Subcutaneous abdominal adipose tissue (tissue), 5 donors: Measurements from ENCODE around the gene HSPB6.
A peak's percentile ranks its signal among the peaks of the same experiment; 100 is the strongest.

Source experiments
- H3K27ac ChIP-seq: one replicate; pipeline ENCODE4 v1.7.0; 2013; ENCODE audit warnings: low read depth, mild to moderate bottlenecking, inconsistent platforms, low read length, moderate library complexity
- H3K27me3 ChIP-seq, 5 donors: one replicate each; pipeline ENCODE4 v1.7.0; 2013; ENCODE audit warnings: low read length in 5 of 5, inconsistent platforms in 1 of 5; ENCODE audit not compliant: control insufficient read depth in 5 of 5, insufficient read depth in 4 of 5
- H3K36me3 ChIP-seq, 5 donors: one replicate each; pipeline ENCODE4 v1.7.0; 2013; ENCODE audit warnings: low read length in 5 of 5; ENCODE audit not compliant: control insufficient read depth in 5 of 5, insufficient read depth in 5 of 5
- H3K4me1 ChIP-seq, 5 donors: one replicate each; pipeline ENCODE4 v1.7.0; 2013; ENCODE audit warnings: low read length in 5 of 5, mild to moderate bottlenecking in 3 of 5, moderate library complexity in 1 of 5; ENCODE audit not compliant: control insufficient read depth in 5 of 5, insufficient read depth in 5 of 5
- H3K4me3 ChIP-seq, 5 donors: one replicate each; pipeline ENCODE4 v1.7.0; 2013; ENCODE audit warnings: low read length in 5 of 5, low read depth in 1 of 5
- H3K9ac ChIP-seq, 5 donors: one replicate each; pipeline ENCODE4 v1.7.0; 2013; ENCODE audit warnings: low read length in 5 of 5, mild to moderate bottlenecking in 4 of 5, moderate library complexity in 3 of 5
- H3K9me3 ChIP-seq, 5 donors: one replicate each; pipeline ENCODE4 v1.7.0; 2013; ENCODE audit warnings: low read length in 5 of 5; ENCODE audit not compliant: control insufficient read depth in 5 of 5
- donor health status: healthy.
- donor health status: healthy.
- donor health status: healthy.
- donor health status: healthy.
- donor health status: healthy.

Gene HSPB6

DNA sequence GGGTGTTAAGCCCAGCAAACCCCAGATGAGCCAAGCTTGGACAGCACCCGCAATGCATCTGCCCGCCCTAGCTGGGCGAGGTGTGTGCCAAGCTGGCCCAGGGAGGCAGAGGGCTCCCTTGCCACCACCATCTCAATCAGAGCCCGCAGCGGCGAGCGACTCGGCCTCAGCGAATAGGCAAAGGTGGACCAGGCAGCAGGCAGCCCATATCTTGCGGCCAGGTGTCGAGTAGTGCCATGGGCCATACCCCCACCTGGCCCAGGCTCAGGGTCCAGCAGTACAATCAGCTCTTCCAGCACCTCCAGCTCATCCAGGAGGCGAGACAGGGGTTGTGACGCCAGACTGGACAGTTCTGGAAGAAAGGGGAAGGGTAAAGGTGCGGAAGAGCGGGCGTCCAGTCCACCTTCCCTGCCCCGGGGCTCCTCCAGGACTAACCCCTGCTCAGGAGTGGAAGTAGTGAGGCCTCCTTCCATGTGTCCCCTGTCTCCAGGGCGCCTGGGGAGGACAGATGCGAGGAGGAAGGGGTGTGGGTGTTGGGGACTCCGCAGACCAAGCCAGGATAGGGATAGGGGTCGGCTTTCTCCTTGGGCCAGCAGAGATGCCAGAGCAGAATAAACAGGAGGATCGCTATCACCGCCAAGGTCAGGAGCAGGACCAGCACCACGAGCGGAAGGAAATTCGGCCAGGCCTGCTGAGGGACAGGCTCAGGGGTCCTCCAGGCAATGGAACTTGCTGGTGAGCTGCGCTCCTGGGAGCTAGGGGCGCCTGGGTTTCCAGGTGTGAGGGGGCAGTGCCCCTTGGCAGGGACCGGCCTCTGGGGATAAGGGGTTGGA is 17.3 kb downstream of the HSPB6 start:
- Histone ChIP-seq H3K4me3 (peak overlapping the region in 4 of 5 donors; percentile 55 to 83 (median 68)), H3K27ac (peak overlapping the region; percentile 80), H3K27me3 (no peaks in the 10 kb centered on the region), H3K9ac (peak overlapping the region; percentile 8 to 77 (median 71)), H3K4me1 (peaks cover 6 to 38% (median 27%) of the 10 kb centered on the region in 5 donors), H3K36me3 (peaks cover 0 to 61% (median 45%) of the 10 kb centered on the region in 5 donors), H3K9me3 (no peaks in the 10 kb centered on the region)

DNA sequence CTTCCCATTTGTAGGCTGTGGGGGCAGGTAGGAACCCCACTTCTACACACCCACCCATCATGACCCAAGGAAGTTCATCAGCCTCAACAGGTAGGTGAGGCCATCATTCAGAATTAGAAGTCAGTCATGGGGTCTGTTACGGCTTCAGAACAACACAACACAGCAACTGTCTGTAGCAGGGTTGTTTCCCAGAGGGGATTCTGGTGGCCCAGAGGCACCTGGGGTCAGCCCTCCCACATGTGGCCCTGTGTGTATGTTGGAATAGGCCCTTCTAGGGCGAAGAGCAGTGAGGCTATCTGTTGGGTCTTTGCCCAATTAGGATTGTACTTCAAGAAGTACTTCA is 18.0 kb downstream of the HSPB6 start:
- Histone ChIP-seq H3K4me3 (no peak overlapping the region), H3K36me3 (peaks cover 0 to 64% (median 52%) of the 10 kb centered on the region in 5 donors), H3K27me3 (no peaks in the 10 kb centered on the region), H3K9ac (peak overlapping the region in 2 of 5 donors; percentile 8 to 77), H3K9me3 (no peaks in the 10 kb centered on the region), H3K4me1 (peaks cover 6 to 32% (median 20%) of the 10 kb centered on the region in 5 donors), H3K27ac (no peak overlapping the region)

DNA sequence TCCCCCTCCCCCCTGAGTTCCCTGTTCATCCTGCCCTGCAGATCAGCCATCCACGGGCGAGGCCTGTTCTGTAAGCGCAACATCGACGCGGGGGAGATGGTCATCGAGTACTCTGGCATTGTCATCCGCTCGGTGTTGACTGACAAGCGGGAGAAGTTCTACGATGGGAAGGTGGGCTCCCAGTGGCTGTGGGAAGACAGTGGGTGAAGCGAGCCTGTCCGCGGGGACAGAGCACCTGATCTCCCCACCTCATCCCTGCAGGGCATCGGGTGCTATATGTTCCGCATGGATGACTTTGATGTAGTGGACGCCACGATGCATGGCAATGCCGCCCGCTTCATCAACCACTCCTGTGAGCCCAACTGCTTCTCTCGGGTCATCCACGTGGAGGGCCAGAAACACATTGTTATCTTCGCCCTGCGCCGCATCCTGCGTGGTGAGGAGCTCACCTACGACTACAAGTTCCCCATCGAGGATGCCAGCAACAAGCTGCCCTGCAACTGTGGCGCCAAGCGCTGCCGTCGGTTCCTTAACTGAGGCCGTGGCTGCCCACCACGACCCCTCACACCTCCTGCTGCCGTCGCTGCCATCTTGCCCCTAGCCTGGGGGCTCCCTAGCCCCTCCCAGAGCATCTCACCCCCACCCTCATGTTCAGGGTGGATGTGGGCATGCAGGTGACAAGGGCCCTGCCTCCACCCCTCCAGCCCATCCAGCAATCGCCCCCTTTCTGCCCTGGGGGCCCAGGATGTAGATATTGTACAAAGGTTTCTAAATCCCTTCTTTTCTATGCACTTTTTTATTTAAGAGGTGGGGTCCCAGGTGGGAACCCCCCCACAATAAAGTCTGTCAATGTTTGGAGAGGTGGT is 18.6 kb downstream of the HSPB6 start:
- Histone ChIP-seq H3K27ac (no peak overlapping the region), H3K36me3 (peaks cover 0 to 67% (median 57%) of the 10 kb centered on the region in 5 donors)

DNA sequence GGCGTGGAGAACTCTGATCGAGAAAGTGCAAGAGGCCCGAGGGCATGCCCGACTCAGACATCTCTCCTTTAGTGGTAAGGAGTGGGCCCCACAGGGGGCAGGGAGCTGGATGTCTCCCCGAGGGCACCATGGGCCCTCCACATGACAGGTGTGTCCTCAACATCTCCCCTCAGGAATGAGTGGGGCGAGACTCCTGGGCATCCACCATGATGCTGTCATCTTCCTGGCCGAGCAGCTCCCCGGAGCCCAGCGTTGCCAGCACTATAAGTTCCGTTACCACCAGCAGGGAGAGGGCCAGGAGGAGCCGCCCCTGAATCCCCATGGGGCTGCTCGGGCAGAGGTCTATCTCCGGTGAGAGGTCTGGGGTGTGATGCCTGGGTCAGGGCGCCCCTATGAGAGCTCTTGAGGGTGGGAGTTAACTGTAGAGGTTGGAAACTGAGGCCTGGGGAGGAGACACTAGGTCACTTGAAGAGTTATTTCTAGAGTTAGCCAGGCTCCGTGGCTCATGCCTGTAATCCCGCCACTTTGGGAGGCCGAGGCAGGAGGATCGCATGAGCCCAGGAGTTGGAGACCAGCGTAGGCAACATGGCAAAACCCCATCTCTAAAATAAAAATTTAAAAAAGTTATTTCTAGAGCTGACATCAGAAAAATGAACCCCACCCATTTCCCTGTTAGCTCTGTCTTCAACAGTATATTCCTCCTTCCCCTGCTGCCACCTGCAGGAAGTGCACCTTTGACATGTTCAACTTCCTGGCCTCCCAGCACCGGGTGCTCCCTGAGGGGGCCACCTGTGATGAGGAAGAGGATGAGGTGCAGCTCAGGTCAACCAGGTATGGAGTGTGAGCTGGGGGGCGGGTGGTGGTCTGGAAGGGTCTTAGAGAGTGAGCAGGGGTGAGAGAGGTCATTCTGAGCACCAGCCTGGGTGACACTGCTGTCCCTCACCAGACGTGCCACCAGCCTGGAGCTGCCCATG is 19.6 kb downstream of the HSPB6 start:
- H3K27me3 ChIP-seq = no peaks in the 10 kb centered on the region
- H3K27ac ChIP-seq = no peak overlapping the region
- no peaks in the 10 kb centered on the region for H3K9me3 ChIP-seq
- peaks cover 0 to 68% (median 60%) of the 10 kb centered on the region in 5 donors for H3K36me3 ChIP-seq
- H3K4me3 ChIP-seq = no peak overlapping the region
- H3K4me1 ChIP-seq = peaks cover 6 to 26% (median 19%) of the 10 kb centered on the region in 5 donors
- H3K9ac ChIP-seq = peak overlapping the region in 1 of 5 donors; percentile 39

More for the DNA sequence above, 18.6 kb downstream of the HSPB6 start:
- H3K9ac ChIP-seq = no peak overlapping the region
- peaks cover 6 to 30% (median 19%) of the 10 kb centered on the region in 5 donors for H3K4me1 ChIP-seq
- no peaks in the 10 kb centered on the region for H3K9me3 ChIP-seq
- no peak overlapping the region for H3K4me3 ChIP-seq
- H3K27me3 ChIP-seq = no peaks in the 10 kb centered on the region

DNA sequence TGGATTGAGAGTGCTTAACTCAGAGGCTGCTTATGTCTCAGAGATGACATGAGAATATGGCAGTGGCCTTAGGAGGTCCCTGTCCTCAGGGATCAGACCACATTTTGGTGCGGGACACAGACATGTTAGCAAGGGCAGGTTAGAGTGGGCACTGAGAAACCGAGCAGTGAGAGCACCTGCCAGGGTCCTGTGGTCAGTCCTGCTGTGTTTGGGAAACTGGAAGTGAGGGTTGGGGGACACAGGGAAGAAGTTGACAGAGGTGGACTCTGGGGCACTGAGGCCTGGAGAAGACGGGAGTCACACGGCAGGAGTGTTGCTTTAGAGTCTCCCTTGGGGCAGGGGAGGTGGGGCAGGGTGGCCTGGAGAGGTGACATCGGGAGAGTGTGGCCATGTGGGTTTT is 21.9 kb downstream of the HSPB6 start:
- Histone ChIP-seq H3K36me3 (peaks cover 0 to 91% (median 83%) of the 10 kb centered on the region in 5 donors), H3K4me3 (no peak overlapping the region), H3K9ac (no peak overlapping the region), H3K27ac (no peak overlapping the region), H3K27me3 (no peaks in the 10 kb centered on the region), H3K4me1 (peaks cover 2 to 15% (median 9%) of the 10 kb centered on the region in 5 donors), H3K9me3 (no peaks in the 10 kb centered on the region)

DNA sequence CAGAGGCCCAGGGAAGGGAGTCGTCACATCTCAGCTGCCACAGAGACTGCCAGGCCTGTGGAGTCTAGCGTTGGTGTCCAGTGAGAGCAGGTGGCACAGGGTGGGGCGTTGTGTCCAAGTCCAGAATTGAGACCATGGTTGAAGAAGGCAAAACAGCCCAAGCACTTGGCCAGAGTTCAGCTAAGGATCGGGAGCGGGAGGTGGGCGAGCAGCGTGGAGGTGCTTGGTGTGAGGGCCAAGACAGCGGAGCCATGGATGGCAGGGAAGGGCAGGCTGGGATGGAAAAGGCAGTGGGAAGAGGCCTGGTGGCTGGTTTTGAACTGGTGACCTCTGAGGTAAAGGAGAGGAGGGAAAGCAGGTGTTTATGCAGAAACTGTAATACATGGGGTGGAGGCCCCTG is 22.6 kb downstream of the HSPB6 start:
- Histone ChIP-seq H3K9me3 (no peaks in the 10 kb centered on the region), H3K27me3 (no peaks in the 10 kb centered on the region), H3K4me3 (no peak overlapping the region), H3K9ac (no peak overlapping the region), H3K36me3 (peaks cover 0 to 96% (median 90%) of the 10 kb centered on the region in 5 donors), H3K4me1 (peaks cover 0 to 9% (median 4%) of the 10 kb centered on the region in 5 donors), H3K27ac (no peak overlapping the region)

DNA sequence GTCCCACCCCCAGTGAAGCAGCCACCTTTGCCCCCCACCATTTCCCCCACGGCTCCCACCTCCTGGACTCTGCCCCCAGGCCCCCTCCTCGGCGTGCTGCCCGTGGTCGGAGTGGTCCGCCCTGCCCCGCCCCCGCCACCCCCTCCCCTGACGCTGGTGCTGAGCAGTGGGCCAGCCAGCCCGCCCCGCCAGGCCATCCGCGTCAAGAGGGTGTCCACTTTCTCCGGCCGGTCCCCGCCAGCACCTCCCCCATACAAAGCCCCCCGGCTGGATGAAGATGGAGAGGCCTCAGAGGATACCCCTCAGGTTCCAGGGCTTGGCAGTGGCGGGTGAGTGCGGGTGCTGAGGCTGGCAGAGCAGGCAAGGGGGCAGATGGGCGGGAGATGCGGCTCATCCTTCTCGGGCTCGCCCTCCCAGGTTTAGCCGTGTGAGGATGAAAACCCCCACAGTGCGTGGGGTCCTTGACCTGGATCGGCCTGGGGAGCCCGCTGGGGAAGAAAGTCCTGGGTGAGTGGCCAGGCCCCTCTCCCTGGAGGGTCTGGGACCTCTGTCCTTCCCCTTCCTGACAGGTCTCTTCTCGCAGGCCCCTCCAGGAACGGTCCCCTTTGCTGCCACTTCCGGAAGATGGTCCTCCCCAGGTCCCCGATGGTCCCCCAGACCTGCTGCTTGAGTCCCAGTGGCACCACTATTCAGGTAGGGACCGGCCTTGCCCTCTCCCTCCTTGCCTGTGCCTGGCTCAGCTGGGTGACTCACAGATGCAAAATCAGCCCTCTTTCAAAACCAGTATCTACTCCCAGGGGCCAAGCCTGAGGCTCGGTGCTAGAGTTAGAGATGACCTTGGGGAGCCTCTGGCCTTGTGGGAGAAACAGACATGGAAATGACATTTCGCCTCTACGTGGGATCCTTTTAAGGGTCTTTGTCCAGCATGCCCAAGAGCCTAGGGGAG is 23.4 kb downstream of the HSPB6 start:
- peaks cover 0 to 96% (median 91%) of the 10 kb centered on the region in 5 donors for H3K36me3 ChIP-seq
- no peaks in the 10 kb centered on the region for H3K9me3 ChIP-seq
- no peak overlapping the region for H3K4me3 ChIP-seq
- no peaks in the 10 kb centered on the region for H3K27me3 ChIP-seq
- H3K4me1 ChIP-seq = peaks cover 0 to under 1% (median 0%) of the 10 kb centered on the region in 5 donors
- H3K9ac ChIP-seq = no peak overlapping the region
- no peak overlapping the region for H3K27ac ChIP-seq

DNA sequence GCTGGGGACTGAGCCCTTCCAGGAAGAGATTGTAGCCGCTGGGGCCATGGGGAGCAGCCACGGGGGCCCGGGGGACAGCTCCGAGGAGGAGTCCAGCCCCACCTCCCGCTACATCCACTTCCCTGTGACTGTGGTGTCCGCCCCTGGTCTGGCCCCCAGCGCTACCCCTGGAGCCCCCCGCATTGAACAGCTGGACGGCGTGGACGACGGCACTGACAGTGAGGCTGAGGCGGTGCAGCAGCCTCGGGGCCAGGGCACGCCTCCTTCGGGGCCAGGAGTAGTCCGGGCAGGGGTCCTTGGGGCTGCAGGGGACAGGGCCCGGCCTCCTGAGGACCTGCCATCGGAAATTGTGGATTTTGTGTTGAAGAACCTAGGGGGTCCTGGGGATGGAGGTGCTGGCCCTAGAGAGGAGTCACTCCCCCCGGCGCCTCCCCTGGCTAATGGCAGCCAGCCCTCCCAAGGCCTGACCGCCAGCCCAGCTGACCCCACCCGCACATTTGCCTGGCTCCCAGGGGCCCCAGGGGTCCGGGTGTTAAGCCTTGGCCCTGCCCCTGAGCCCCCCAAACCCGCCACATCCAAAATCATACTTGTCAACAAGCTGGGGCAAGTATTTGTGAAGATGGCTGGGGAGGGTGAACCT is 24.2 kb downstream of the HSPB6 start:
- Histone ChIP-seq H3K4me3 (no peak overlapping the region), H3K27ac (no peak overlapping the region), H3K9me3 (no peaks in the 10 kb centered on the region), H3K36me3 (peaks cover 0 to 96% (median 91%) of the 10 kb centered on the region in 5 donors), H3K27me3 (no peaks in the 10 kb centered on the region), H3K4me1 (no peaks in the 10 kb centered on the region), H3K9ac (no peak overlapping the region)
